Measurements from ENCODE around the gene XCL1. TPM values are rescaled to one million over a fixed set of nuclear protein-coding genes. Genes with fewer than 3 reads are reported as not detected.

Gene XCL1
- total RNA-seq, 1 experiment from 2014 or later: not detected

DNA sequence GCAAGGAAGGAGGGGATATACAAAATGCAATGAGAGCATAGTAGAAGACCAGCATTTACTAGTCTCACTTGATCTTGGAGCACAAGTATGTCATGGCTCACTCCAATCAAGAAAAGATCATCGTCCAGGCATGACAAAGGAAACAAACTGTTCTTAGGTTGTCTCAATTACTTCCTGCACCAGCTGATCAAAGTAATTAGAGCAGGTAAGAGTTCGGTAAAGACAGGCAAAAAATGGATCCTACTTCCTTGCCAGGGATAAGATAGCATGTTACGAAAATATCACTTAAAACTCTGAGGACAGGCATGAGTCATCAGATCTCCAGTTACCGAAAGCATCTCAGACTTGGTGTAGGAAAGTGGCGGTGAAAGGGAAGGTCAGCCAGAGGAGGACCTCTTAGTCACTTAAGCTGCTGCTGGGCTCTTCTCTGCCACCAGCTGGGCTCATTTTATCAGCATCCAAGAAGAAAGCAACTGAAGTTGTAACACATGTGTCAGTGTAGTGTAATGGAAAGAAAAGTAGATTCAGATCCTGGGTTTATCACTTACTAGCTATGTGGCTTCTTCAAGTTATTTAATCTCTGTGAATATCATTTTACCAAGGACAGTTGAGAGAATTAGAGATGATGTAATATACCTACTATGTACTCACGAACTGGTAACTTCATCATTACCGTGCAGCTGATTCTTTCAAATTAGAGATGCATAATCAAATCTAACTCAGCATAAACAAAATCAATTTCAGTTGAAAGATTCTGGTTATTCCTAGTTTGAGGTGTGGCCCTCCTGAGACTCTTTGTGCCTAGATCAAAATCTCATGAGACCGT is 46.8 kb downstream of the XCL1 start:
- H3K9ac ChIP-seq (ENCODE audit: low read length): no peak overlapping the region
- TF ChIP-seq, protein P1, sequence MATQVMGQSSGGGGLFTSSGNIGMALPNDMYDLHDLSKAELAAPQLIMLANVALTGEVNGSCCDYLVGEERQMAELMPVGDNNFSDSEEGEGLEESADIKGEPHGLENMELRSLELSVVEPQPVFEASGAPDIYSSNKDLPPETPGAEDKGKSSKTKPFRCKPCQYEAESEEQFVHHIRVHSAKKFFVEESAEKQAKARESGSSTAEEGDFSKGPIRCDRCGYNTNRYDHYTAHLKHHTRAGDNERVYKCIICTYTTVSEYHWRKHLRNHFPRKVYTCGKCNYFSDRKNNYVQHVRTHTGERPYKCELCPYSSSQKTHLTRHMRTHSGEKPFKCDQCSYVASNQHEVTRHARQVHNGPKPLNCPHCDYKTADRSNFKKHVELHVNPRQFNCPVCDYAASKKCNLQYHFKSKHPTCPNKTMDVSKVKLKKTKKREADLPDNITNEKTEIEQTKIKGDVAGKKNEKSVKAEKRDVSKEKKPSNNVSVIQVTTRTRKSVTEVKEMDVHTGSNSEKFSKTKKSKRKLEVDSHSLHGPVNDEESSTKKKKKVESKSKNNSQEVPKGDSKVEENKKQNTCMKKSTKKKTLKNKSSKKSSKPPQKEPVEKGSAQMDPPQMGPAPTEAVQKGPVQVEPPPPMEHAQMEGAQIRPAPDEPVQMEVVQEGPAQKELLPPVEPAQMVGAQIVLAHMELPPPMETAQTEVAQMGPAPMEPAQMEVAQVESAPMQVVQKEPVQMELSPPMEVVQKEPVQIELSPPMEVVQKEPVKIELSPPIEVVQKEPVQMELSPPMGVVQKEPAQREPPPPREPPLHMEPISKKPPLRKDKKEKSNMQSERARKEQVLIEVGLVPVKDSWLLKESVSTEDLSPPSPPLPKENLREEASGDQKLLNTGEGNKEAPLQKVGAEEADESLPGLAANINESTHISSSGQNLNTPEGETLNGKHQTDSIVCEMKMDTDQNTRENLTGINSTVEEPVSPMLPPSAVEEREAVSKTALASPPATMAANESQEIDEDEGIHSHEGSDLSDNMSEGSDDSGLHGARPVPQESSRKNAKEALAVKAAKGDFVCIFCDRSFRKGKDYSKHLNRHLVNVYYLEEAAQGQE (IDR thresholded peaks at IDR 0.05; ENCODE audit: low read depth): no peak
- TF ChIP-seq YY1 (IDR thresholded peaks at IDR 0.05; ENCODE audit: extremely low read depth, insufficient replicate concordance, low read depth, low read length) (no peak), ATF3 (IDR thresholded peaks at IDR 0.05) (no peak), RAD21 (IDR thresholded peaks at IDR 0.05; ENCODE audit: low read depth) (peak; percentile 40), ZBTB33 (IDR thresholded peaks at IDR 0.05; ENCODE audit: extremely low read depth, insufficient replicate concordance, low read length) (no peak), CEBPB (IDR thresholded peaks at IDR 0.05; ENCODE audit: low read depth) (peak; percentile 75), CBX3 (IDR thresholded peaks at IDR 0.05; ENCODE audit: low read depth) (peak; percentile 82), ZFX (IDR thresholded peaks at IDR 0.05) (no peak), POLR2A (IDR thresholded peaks at IDR 0.05; ENCODE audit: borderline replicate concordance, extremely low read depth, insufficient read depth, insufficient read length) (no peak), FOSL1 (IDR thresholded peaks at IDR 0.05; ENCODE audit: low read depth) (peak; percentile 74), EZH2 (IDR thresholded peaks at IDR 0.05) (no peak), CTCF (IDR thresholded peaks at IDR 0.05 in 2 of 3, conservative IDR thresholded peaks at IDR 0.05 in 1 of 3; ENCODE audit: borderline replicate concordance in 1 of 3, insufficient read depth in 1 of 3, low read depth in 2 of 3, low read length in 2 of 3) (peak in 2 of 3 experiments; percentile 8 to 15; a peak in 1 of 6 replicates), SP1 (IDR thresholded peaks at IDR 0.05; ENCODE audit: low read depth) (peak; percentile 63; the same call in 1 of the 2 replicates), SIN3A (IDR thresholded peaks at IDR 0.05; ENCODE audit: low read depth) (peak; percentile 49; the same call in 1 of the 2 replicates), JUND (IDR thresholded peaks at IDR 0.05) (peak; percentile 85), EZH2phosphoT487 (IDR thresholded peaks at IDR 0.05; ENCODE audit: borderline replicate concordance) (no peak), TCF7L2 (IDR thresholded peaks at IDR 0.05; ENCODE audit: borderline replicate concordance, extremely low read depth, insufficient read depth, insufficient read length) (no peak), ELF1 (IDR thresholded peaks at IDR 0.05; ENCODE audit: borderline replicate concordance, low read depth) (no peak)
- ChIA-PET RAD21 (ENCODE audit: low non-redundant PET in 1 of 2, low total read pairs in 2 of 2, uncharacterized antibody in 2 of 2, unreplicated experiment in 2 of 2) (no interaction called here), CTCF (interaction anchor here (1.0 to 2.4 kb wide), 4 partner anchors 14 to 725 kb away, joined by 3 to 11 read pairs (median 6); no protein-coding TSS in a partner anchor), POLR2A (interaction anchor here (0.6 kb wide), 1 partner anchor 11 kb away, joined by 4 read pairs; no protein-coding TSS in a partner anchor)
- ATAC-seq (peak; percentile 97), DNase-seq (ENCODE audit: low read depth, low spot score) (peak; percentile 72)
- H3K9me2 ChIP-seq (ENCODE audit: insufficient read depth): no peaks in the 10 kb centered on the region
- no peaks in the 10 kb centered on the region for H3K36me3 ChIP-seq (ENCODE audit: control insufficient read depth in 1 of 2, insufficient read depth in 2 of 2, low read length in 2 of 2)
- H3K79me2 ChIP-seq (ENCODE audit: insufficient read depth, low read length): no peaks in the 10 kb centered on the region
- peak overlapping the region; percentile 68 for H3K4me2 ChIP-seq (ENCODE audit: low read length)
- H3K27me3 ChIP-seq (ENCODE audit: insufficient read depth, low read length): no peaks in the 10 kb centered on the region
- intact Hi-C loops (cut with micrococcal nuclease): loop anchor here (5.0 kb wide), 1 partner anchor 484 kb away; the partner anchor contains the start of gene ATP1B1
- H4K20me1 ChIP-seq (ENCODE audit: insufficient read depth): no peaks in the 10 kb centered on the region
- no TSS peak for BruUV-seq (replicated peaks)
- peak overlapping the region in 1 of 2 experiments; percentile 32; a peak in 2 of 4 replicates for H3K4me3 ChIP-seq (replicated peaks in 1 of 2; ENCODE audit: low read depth in 1 of 2, low read length in 2 of 2)
- no peaks in the 10 kb centered on the region for H3K9me3 ChIP-seq (ENCODE audit: control insufficient read depth in 1 of 2, insufficient read depth in 1 of 2, low read depth in 1 of 2, low read length in 2 of 2)
- peak overlapping the region; percentile 83 for H2AFZ ChIP-seq (ENCODE audit: low read depth, low read length, poor library complexity, severe bottlenecking)
- H3K27ac ChIP-seq (ENCODE audit: low read depth, low read length): no peak overlapping the region
- peaks cover 7 to 15% of the 10 kb centered on the region in 2 experiments; a peak in 3 of 4 replicates for H3K4me1 ChIP-seq (ENCODE audit: control insufficient read depth in 1 of 2, insufficient read depth in 2 of 2, low read length in 2 of 2)
